HCT116 (cell line): ENCODE measurements around the gene C12orf43. TPM values are rescaled to one million over a fixed set of nuclear protein-coding genes. Genes with fewer than 3 reads are reported as not detected.

Experiments
- ATAC-seq: fragments of 200-7000 bp; cut with Tn5 transposase; 2 replicates; pipeline ENCODE4 v1.9.1; 2020; ENCODE audit warnings: mild to moderate bottlenecking, moderate library complexity
- BruUV-seq: library from RNA; stranded (reverse); fragments of 400-500 nt; replicated peaks from 2 replicates; lab custom pipeline; 2021; lab: Mats Ljungman, UMichigan
- CTCF ChIA-PET: fragments of 300-600 bp; sonication (Branson Sonifier 250); formaldehyde crosslinking; loops from one replicate; lab custom pipeline; 2021; ENCODE audit warnings: antibody characterized with exemption; lab: Charles Lee
- POLR2A ChIA-PET: fragments of 300-600, 350-600 bp; sonication (Branson Sonifier 250); formaldehyde crosslinking; loops from one replicate; lab custom pipeline; 2021; ENCODE audit warnings: antibody characterized with exemption; lab: Charles Lee
- RAD21 ChIA-PET, 2 experiments: fragments of 300-600 bp; sonication (Branson Sonifier 250); formaldehyde crosslinking; loops; one replicate each; lab custom pipeline; 2023; ENCODE audit warnings: low total read pairs in 2 of 2; ENCODE audit not compliant: uncharacterized antibody in 2 of 2, unreplicated experiment in 2 of 2, low non-redundant PET in 1 of 2; lab: Charles Lee
- DNase-seq: peaks from one replicate; pipeline ENCODE4 v3.0.0-alpha.2; 2010; ENCODE audit warnings: low read depth, low spot score
- H2AFZ ChIP-seq: fragments of 200-600 bp; shearing (Covaris generic), sonication (generic); 2 replicates; pipeline ENCODE4 v1.6.1; 2017; ENCODE audit warnings: low read depth, mixed run types, mixed read lengths, antibody characterized with exemption, low read length; ENCODE audit not compliant: poor library complexity, severe bottlenecking
- H3K27ac ChIP-seq: 2 replicates; pipeline ENCODE4 v1.5.1; 2012; ENCODE audit warnings: low read depth, low read length
- H3K27me3 ChIP-seq: fragments of 200-600 bp; sonication (generic); 2 replicates; pipeline ENCODE4 v1.6.1; 2016; ENCODE audit warnings: mixed run types, low read length, mixed read lengths; ENCODE audit not compliant: insufficient read depth
- H3K36me3 ChIP-seq, 2 experiments: fragments of 200-500 bp in 1 of 2; fragments of 200-600 bp in 1 of 2; sonication (Bioruptor generic) in 1 of 2; sonication (generic) in 1 of 2; 2 replicates each; pipeline versions ENCODE4 v1.5.1 to v1.6.1; 2014 to 2016; ENCODE audit warnings: low read length in 2 of 2, inconsistent platforms in 1 of 2, mixed read lengths in 1 of 2, mixed run types in 1 of 2; ENCODE audit not compliant: insufficient read depth in 2 of 2, control insufficient read depth in 1 of 2
- H3K4me1 ChIP-seq, 2 experiments: fragments of 200-600 bp in 1 of 2; sonication (generic) in 1 of 2; 2 replicates each; pipeline versions ENCODE4 v1.5.1 to v1.6.1; 2012 to 2017; ENCODE audit warnings: low read length in 2 of 2, inconsistent platforms in 1 of 2, mild to moderate bottlenecking in 1 of 2, mixed read lengths in 1 of 2, mixed run types in 1 of 2, moderate library complexity in 1 of 2; ENCODE audit not compliant: insufficient read depth in 2 of 2, control insufficient read depth in 1 of 2
- H3K4me2 ChIP-seq: fragments of 200-600 bp; sonication (generic); 2 replicates; pipeline ENCODE4 v1.6.1; 2017; ENCODE audit warnings: mixed run types, low read length, mixed read lengths
- H3K4me3 ChIP-seq, 2 experiments: fragments of 200-600 bp in 1 of 2; sonication (generic) in 1 of 2; replicated peaks in 1 of 2; 2 replicates each; pipeline ENCODE4 v1.5.1; 2011 to 2016; ENCODE audit warnings: low read length in 2 of 2, control low read depth in 1 of 2, low read depth in 1 of 2, mild to moderate bottlenecking in 1 of 2, mixed read lengths in 1 of 2, mixed run types in 1 of 2
- H3K79me2 ChIP-seq: fragments of 200-600 bp; sonication (generic); 2 replicates; pipeline ENCODE4 v1.6.1; 2017; ENCODE audit warnings: mild to moderate bottlenecking, mixed run types, low read length, moderate library complexity, mixed read lengths; ENCODE audit not compliant: insufficient read depth
- H3K9ac ChIP-seq: fragments of 200-600 bp; sonication (generic); 2 replicates; pipeline ENCODE4 v1.6.1; 2016; ENCODE audit warnings: low read length, mixed read lengths
- H3K9me2 ChIP-seq: fragments of 200-600 bp; sonication (generic), shearing (Covaris generic); 2 replicates; pipeline ENCODE4 v1.6.1; 2017; ENCODE audit warnings: mixed run types, mild to moderate bottlenecking, moderate library complexity; ENCODE audit not compliant: insufficient read depth
- H3K9me3 ChIP-seq, 2 experiments: fragments of 200-500 bp in 1 of 2; fragments of 200-600 bp in 1 of 2; sonication (Bioruptor generic) in 1 of 2; sonication (generic) in 1 of 2; 2 replicates each; pipeline ENCODE4 v1.6.1; 2014 to 2017; ENCODE audit warnings: low read length in 2 of 2, mixed read lengths in 2 of 2, inconsistent platforms in 1 of 2, low read depth in 1 of 2, mild to moderate bottlenecking in 1 of 2, mixed run types in 1 of 2, moderate library complexity in 1 of 2; ENCODE audit not compliant: control insufficient read depth in 1 of 2, insufficient read depth in 1 of 2
- H4K20me1 ChIP-seq: fragments of 200-600 bp; sonication (generic), shearing (Covaris generic); 2 replicates; pipeline ENCODE4 v1.6.1; 2017; ENCODE audit warnings: mixed run types, mild to moderate bottlenecking, moderate library complexity; ENCODE audit not compliant: insufficient read depth
- CEBPB ChIP-seq: IDR thresholded peaks from 2 replicates; pipeline ENCODE4 v1.6.1; 2012; ENCODE audit warnings: low read depth
- EGR1 ChIP-seq: IDR thresholded peaks from 2 replicates; pipeline ENCODE4 v1.6.1; 2012; ENCODE audit warnings: low read depth
- ELF1 ChIP-seq: IDR thresholded peaks from 2 replicates; pipeline ENCODE4 v1.6.1; 2012; ENCODE audit warnings: low read depth, borderline replicate concordance
- EZH2 ChIP-seq: fragments of 200-600 bp; sonication (generic); IDR thresholded peaks from 2 replicates; pipeline ENCODE4 v1.6.1; 2017; ENCODE audit warnings: antibody characterized with exemption, mixed run types
- JUND ChIP-seq: IDR thresholded peaks from 2 replicates; pipeline ENCODE4 v1.6.1; 2012
- POLR2A ChIP-seq: IDR thresholded peaks from 2 replicates; pipeline ENCODE4 v1.7.0; 2011; ENCODE audit warnings: borderline replicate concordance; ENCODE audit not compliant: insufficient read depth, insufficient read length; ENCODE audit errors: extremely low read depth
- POLR2AphosphoS5 ChIP-seq: IDR thresholded peaks from 2 replicates; pipeline ENCODE4 v1.6.1; 2011; ENCODE audit warnings: mild to moderate bottlenecking, low read depth, low read length, moderate library complexity
- RAD21 ChIP-seq: IDR thresholded peaks from 2 replicates; pipeline ENCODE4 v1.6.1; 2012; ENCODE audit warnings: low read depth, mild to moderate bottlenecking
- SP1 ChIP-seq: IDR thresholded peaks from 2 replicates; pipeline ENCODE4 v1.6.1; 2012; ENCODE audit warnings: low read depth
- SRF ChIP-seq: IDR thresholded peaks from 2 replicates; pipeline ENCODE4 v1.6.1; 2012; ENCODE audit warnings: low read depth
- TCF7L2 ChIP-seq: IDR thresholded peaks from 2 replicates; pipeline ENCODE4 v1.7.0; 2011; ENCODE audit warnings: borderline replicate concordance, inconsistent platforms; ENCODE audit not compliant: insufficient read depth, insufficient read length; ENCODE audit errors: extremely low read depth
- ZFX ChIP-seq: fragments of 450-650 bp; IDR thresholded peaks from 2 replicates; pipeline ENCODE4 v1.6.1; 2017
- ZNF274 ChIP-seq: fragments of 200-500 bp; sonication (Bioruptor generic); IDR thresholded peaks from 2 replicates; pipeline ENCODE4 v1.6.1; 2014; ENCODE audit warnings: mild to moderate bottlenecking, low read depth, low read length, inconsistent platforms
- intact Hi-C: fragments of 100-400 bp; cut with micrococcal nuclease; formaldehyde crosslinking; loops from 2 replicates; pipeline ENCODE4 v1.10.0; 2022
- total RNA-seq: library from RNA; stranded (reverse); gene quantifications from one replicate; pipeline ENCODE4 v1.2.1, GENCODE V29; 2021; ENCODE audit not compliant: unreplicated experiment
- TF ChIP-seq, protein P1 (sequence below): IDR thresholded peaks from 2 replicates; pipeline ENCODE4 v1.6.1; 2012
- TF ChIP-seq, protein P2 (sequence below), 3 experiments: fragments of 200-600 bp in 1 of 3; sonication (generic) in 1 of 3; IDR thresholded peaks in 2 of 3; conservative IDR thresholded peaks in 1 of 3; 2 replicates each; pipeline ENCODE4 v1.5.1; 2012 to 2017; ENCODE audit warnings: low read depth in 2 of 3, low read length in 2 of 3, antibody characterized with exemption in 1 of 3, borderline replicate concordance in 1 of 3, control low read depth in 1 of 3, mild to moderate bottlenecking in 1 of 3, mixed read lengths in 1 of 3, mixed run types in 1 of 3, moderate library complexity in 1 of 3; ENCODE audit not compliant: insufficient read depth in 1 of 3
- TF ChIP-seq, protein P3 (sequence below): IDR thresholded peaks from 2 replicates; pipeline ENCODE4 v1.6.1; 2012; ENCODE audit warnings: low read depth
- TF ChIP-seq, protein P4 (sequence below): IDR thresholded peaks from 2 replicates; pipeline ENCODE4 v1.6.1; 2011; ENCODE audit warnings: mild to moderate bottlenecking, low read length, moderate library complexity; ENCODE audit not compliant: insufficient replicate concordance; ENCODE audit errors: extremely low read depth

C12orf43 gene
- total RNA-seq, 1 experiment from 2014 or later = 16.2 TPM

DNA sequence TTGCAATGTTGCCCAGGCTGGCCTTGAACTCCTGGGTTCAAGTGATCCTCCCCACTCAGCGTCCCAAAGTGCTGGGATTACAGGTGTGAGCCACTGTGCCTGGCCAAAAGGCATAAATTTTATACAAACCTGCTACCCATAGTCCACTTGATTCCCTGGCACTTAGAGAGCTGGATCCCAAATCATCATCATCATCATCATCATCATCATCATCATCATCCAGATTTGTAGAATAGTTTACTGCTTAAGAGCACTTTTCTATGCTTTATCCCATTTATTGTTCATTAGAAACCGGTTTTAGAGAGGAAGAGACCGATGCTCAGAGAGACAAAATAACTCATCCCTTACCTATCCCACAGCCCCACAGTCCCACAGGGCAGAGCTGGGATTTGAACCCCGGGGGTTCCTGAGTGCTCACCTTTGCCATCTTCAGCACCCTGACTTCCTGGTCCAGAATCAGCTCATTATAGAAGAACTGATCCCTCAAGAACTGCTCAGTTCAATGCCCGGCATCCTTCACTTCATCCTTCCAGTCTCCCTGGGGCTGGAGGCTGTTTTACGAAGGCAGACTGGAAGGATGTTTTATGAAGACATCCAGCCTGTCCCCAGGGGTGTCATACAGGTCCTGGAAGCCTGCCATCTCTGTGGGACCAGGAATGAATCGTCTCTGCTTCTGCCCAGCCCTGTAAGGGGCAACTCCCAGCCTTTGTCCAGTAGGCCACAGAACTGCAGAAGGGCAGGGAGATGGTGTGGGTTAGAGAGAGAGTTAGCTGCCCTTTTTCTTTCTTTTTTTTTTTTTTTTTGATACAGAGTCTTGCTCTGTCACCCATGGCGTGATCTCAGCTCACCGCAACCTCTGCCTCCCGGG lies 43.0 kb upstream of the C12orf43 start (continued):
- TF ChIP-seq TCF7L2 (no peak), SP1 (no peak)
- TF ChIP-seq, protein P1, sequence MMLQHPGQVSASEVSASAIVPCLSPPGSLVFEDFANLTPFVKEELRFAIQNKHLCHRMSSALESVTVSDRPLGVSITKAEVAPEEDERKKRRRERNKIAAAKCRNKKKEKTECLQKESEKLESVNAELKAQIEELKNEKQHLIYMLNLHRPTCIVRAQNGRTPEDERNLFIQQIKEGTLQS = no peak
- TF ChIP-seq, protein P2, sequence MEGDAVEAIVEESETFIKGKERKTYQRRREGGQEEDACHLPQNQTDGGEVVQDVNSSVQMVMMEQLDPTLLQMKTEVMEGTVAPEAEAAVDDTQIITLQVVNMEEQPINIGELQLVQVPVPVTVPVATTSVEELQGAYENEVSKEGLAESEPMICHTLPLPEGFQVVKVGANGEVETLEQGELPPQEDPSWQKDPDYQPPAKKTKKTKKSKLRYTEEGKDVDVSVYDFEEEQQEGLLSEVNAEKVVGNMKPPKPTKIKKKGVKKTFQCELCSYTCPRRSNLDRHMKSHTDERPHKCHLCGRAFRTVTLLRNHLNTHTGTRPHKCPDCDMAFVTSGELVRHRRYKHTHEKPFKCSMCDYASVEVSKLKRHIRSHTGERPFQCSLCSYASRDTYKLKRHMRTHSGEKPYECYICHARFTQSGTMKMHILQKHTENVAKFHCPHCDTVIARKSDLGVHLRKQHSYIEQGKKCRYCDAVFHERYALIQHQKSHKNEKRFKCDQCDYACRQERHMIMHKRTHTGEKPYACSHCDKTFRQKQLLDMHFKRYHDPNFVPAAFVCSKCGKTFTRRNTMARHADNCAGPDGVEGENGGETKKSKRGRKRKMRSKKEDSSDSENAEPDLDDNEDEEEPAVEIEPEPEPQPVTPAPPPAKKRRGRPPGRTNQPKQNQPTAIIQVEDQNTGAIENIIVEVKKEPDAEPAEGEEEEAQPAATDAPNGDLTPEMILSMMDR (IDR thresholded peaks at IDR 0.05 in 2 of 3, conservative IDR thresholded peaks at IDR 0.05 in 1 of 3; ENCODE audit: borderline replicate concordance in 1 of 3, insufficient read depth in 1 of 3, low read depth in 2 of 3, low read length in 2 of 3) = no peak
- TF ChIP-seq, all 23 proteins: peak for 0

DNA sequence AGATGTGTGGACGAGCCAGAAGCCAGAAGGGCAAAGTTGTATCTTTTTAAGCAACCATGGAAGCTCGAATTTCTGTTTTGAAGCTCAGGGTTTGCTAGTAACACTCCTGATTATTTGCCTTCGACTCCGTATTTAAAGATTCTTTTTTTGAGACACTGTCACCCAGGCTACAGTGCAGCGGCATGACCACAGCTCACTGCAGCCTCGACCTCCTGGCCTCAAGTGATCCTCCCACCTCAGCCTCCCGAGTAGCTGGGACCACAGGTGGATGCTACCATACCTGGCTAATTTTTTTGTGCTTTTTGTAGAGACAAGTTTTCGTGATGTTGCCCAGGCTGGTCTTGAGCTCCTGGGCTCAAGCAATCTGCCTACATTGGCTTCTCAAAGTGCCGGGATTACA lies 41.5 kb upstream of the C12orf43 start:
- Histone ChIP-seq H3K4me1 (peaks cover 5 to 14% of the 10 kb centered on the region in 2 experiments; a peak in 3 of 4 replicates), H3K27ac (no peak overlapping the region), H3K9me3 (no peaks in the 10 kb centered on the region), H3K27me3 (no peaks in the 10 kb centered on the region), H3K4me3 (no peak overlapping the region), H2AFZ (no peak overlapping the region), H4K20me1 (no peaks in the 10 kb centered on the region), H3K9ac (no peak overlapping the region), H3K9me2 (no peaks in the 10 kb centered on the region), H3K79me2 (no peaks in the 10 kb centered on the region), H3K36me3 (no peaks in the 10 kb centered on the region), H3K4me2 (no peak overlapping the region)
- intact Hi-C loops = no loop called here
- BruUV-seq = no TSS peak
- ChIA-PET POLR2A (no interaction called here), CTCF (interaction anchor here (0.5 kb wide), 1 partner anchor 16 kb away, joined by 4 read pairs; no protein-coding TSS in a partner anchor), RAD21 (no interaction called here)
- ATAC-seq (no peak), DNase-seq (no peak)
- TF ChIP-seq EZH2 (no peak), ZFX (no peak), SP1 (no peak), EGR1 (no peak), POLR2A (no peak), ELF1 (no peak), ZNF274 (no peak), TCF7L2 (no peak), RAD21 (no peak), JUND (no peak), CEBPB (no peak), POLR2AphosphoS5 (no peak), SRF (no peak)
- TF ChIP-seq, protein P3, sequence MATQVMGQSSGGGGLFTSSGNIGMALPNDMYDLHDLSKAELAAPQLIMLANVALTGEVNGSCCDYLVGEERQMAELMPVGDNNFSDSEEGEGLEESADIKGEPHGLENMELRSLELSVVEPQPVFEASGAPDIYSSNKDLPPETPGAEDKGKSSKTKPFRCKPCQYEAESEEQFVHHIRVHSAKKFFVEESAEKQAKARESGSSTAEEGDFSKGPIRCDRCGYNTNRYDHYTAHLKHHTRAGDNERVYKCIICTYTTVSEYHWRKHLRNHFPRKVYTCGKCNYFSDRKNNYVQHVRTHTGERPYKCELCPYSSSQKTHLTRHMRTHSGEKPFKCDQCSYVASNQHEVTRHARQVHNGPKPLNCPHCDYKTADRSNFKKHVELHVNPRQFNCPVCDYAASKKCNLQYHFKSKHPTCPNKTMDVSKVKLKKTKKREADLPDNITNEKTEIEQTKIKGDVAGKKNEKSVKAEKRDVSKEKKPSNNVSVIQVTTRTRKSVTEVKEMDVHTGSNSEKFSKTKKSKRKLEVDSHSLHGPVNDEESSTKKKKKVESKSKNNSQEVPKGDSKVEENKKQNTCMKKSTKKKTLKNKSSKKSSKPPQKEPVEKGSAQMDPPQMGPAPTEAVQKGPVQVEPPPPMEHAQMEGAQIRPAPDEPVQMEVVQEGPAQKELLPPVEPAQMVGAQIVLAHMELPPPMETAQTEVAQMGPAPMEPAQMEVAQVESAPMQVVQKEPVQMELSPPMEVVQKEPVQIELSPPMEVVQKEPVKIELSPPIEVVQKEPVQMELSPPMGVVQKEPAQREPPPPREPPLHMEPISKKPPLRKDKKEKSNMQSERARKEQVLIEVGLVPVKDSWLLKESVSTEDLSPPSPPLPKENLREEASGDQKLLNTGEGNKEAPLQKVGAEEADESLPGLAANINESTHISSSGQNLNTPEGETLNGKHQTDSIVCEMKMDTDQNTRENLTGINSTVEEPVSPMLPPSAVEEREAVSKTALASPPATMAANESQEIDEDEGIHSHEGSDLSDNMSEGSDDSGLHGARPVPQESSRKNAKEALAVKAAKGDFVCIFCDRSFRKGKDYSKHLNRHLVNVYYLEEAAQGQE = no peak
- TF ChIP-seq, protein P4, sequence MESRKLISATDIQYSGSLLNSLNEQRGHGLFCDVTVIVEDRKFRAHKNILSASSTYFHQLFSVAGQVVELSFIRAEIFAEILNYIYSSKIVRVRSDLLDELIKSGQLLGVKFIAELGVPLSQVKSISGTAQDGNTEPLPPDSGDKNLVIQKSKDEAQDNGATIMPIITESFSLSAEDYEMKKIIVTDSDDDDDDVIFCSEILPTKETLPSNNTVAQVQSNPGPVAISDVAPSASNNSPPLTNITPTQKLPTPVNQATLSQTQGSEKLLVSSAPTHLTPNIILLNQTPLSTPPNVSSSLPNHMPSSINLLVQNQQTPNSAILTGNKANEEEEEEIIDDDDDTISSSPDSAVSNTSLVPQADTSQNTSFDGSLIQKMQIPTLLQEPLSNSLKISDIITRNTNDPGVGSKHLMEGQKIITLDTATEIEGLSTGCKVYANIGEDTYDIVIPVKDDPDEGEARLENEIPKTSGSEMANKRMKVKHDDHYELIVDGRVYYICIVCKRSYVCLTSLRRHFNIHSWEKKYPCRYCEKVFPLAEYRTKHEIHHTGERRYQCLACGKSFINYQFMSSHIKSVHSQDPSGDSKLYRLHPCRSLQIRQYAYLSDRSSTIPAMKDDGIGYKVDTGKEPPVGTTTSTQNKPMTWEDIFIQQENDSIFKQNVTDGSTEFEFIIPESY = no peak
